SK-N-SH (cell line): ENCODE data around the gene TCTN1. TPM values are rescaled to one million over a fixed set of nuclear protein-coding genes. Genes with fewer than 3 reads are reported as not detected.
"Not testable (repeated sequence)": the region's sequence is repeated elsewhere in the genome, so short reads cannot be mapped to it uniquely, and the experiment has no call there.

Experiments
- CTCF ChIA-PET: fragments of 300-600, 350-600 bp; formaldehyde crosslinking; extraction: SDS; loops from one replicate; lab custom pipeline; 2021; lab: Yijun Ruan, JAX
- POLR2A ChIA-PET: fragments of 350-600 bp; sonication (Branson Sonifier 250); formaldehyde crosslinking; extraction: SDS; loops from one replicate; lab custom pipeline; 2020; ENCODE audit warnings: antibody characterized with exemption, inconsistent platforms; lab: Yijun Ruan, JAX
- DNase-seq: peaks from one replicate; pipeline ENCODE4 v3.0.0; 2012
- H2AFZ ChIP-seq: fragments of 200-600 bp; sonication (generic); 2 replicates; pipeline ENCODE4 v1.8.1; 2016; ENCODE audit warnings: antibody characterized with exemption, mild to moderate bottlenecking, low read depth
- H3F3A ChIP-seq: fragments of 200-600 bp; sonication (generic); replicated peaks from 2 replicates; pipeline ENCODE3; 2016; ENCODE audit warnings: antibody characterized with exemption, mild to moderate bottlenecking; ENCODE audit not compliant: insufficient read depth
- H3K27ac ChIP-seq, 2 experiments: fragments of 200-500 bp in 1 of 2; fragments of 200-600 bp in 1 of 2; sonication (Bioruptor generic) in 1 of 2; sonication (generic), shearing (Covaris generic) in 1 of 2; 2 replicates each; pipeline versions ENCODE4 v1.5.1 to v1.6.1; 2014 to 2016; ENCODE audit warnings: low read depth in 2 of 2, inconsistent platforms in 1 of 2, low read length in 1 of 2, mild to moderate bottlenecking in 1 of 2, mixed read lengths in 1 of 2
- H3K27me3 ChIP-seq: fragments of 200-600 bp; sonication (generic), shearing (Covaris generic); 2 replicates; pipeline ENCODE4 v1.6.1; 2016; ENCODE audit warnings: mixed run types; ENCODE audit not compliant: insufficient read depth
- H3K36me3 ChIP-seq, 2 experiments: fragments of 200-500 bp in 1 of 2; fragments of 200-600 bp in 1 of 2; sonication (Bioruptor generic) in 1 of 2; sonication (generic) in 1 of 2; replicated peaks in 1 of 2; 2 replicates each; pipeline versions ENCODE3 to v1.5.1; 2014 to 2016; ENCODE audit warnings: low read length in 1 of 2, mild to moderate bottlenecking in 1 of 2; ENCODE audit not compliant: insufficient read depth in 2 of 2, control insufficient read depth in 1 of 2
- H3K4me1 ChIP-seq, 2 experiments: fragments of 200-500 bp in 1 of 2; fragments of 200-600 bp in 1 of 2; sonication (Bioruptor generic) in 1 of 2; sonication (generic), shearing (Covaris generic) in 1 of 2; 2 replicates each; pipeline versions ENCODE4 v1.5.1 to v1.6.1; 2014 to 2016; ENCODE audit warnings: low read depth in 1 of 2, low read length in 1 of 2, mixed run types in 1 of 2; ENCODE audit not compliant: insufficient read depth in 2 of 2, control insufficient read depth in 1 of 2
- H3K4me2 ChIP-seq: fragments of 200-600 bp; sonication (generic), shearing (Covaris generic); 2 replicates; pipeline ENCODE4 v1.6.1; 2017; ENCODE audit warnings: mixed run types
- H3K4me3 ChIP-seq, 2 experiments: fragments of 200-500 bp in 1 of 2; fragments of 200-600 bp in 1 of 2; sonication (Bioruptor generic) in 1 of 2; sonication (generic), shearing (Covaris generic) in 1 of 2; 2 replicates each; pipeline versions ENCODE4 v1.5.1 to v1.8.1; 2014 to 2016; ENCODE audit warnings: low read depth in 2 of 2, inconsistent platforms in 1 of 2, low read length in 1 of 2, mild to moderate bottlenecking in 1 of 2, mixed read lengths in 1 of 2, moderate library complexity in 1 of 2
- H3K79me2 ChIP-seq: fragments of 200-600 bp; sonication (generic); 2 replicates; pipeline ENCODE4 v1.8.1; 2017; ENCODE audit warnings: mild to moderate bottlenecking; ENCODE audit not compliant: insufficient read depth
- H3K9ac ChIP-seq: fragments of 200-600 bp; sonication (generic); 2 replicates; pipeline ENCODE4 v1.6.1; 2017; ENCODE audit warnings: mixed run types
- H3K9me2 ChIP-seq: fragments of 200-600 bp; sonication (generic); 2 replicates; pipeline ENCODE4 v1.6.1; 2017; ENCODE audit warnings: mixed run types
- H3K9me3 ChIP-seq: fragments of 200-600 bp; sonication (generic); 2 replicates; pipeline ENCODE4 v1.6.1; 2017; ENCODE audit warnings: mixed run types, mild to moderate bottlenecking, moderate library complexity
- H4K20me1 ChIP-seq: fragments of 200-600 bp; sonication (generic); 2 replicates; pipeline ENCODE4 v1.6.1; 2017; ENCODE audit warnings: mild to moderate bottlenecking, mixed run types; ENCODE audit not compliant: insufficient read depth
- ELF1 ChIP-seq: IDR thresholded peaks from 2 replicates; pipeline ENCODE4 v1.4.0; 2012
- EP300 ChIP-seq, 2 experiments: IDR thresholded peaks; 2 replicates each; pipeline versions ENCODE4 v1.4.0 to v1.6.1; 2012; ENCODE audit warnings: borderline replicate concordance in 1 of 2, low read depth in 1 of 2, low read length in 1 of 2
- FOXJ3 ChIP-seq: sonication (generic); formaldehyde crosslinking; IDR thresholded peaks from 2 replicates; pipeline ENCODE4 v1.5.1; 2020; ENCODE audit warnings: mild to moderate bottlenecking, missing genetic modification reagents
- FOXM1 ChIP-seq: IDR thresholded peaks from 2 replicates; pipeline ENCODE4 v1.4.0; 2012; ENCODE audit warnings: low read depth, mild to moderate bottlenecking
- GATA2 ChIP-seq: sonication (generic); formaldehyde crosslinking; IDR thresholded peaks from 2 replicates; pipeline ENCODE4 v1.5.0; 2020; ENCODE audit warnings: mild to moderate bottlenecking, missing genetic modification reagents
- MXI1 ChIP-seq: IDR thresholded peaks from 2 replicates; pipeline ENCODE4 v1.6.1; 2012; ENCODE audit warnings: mild to moderate bottlenecking, low read depth, low read length, improper control_type of control experiment
- NFIC ChIP-seq: IDR thresholded peaks from 2 replicates; pipeline ENCODE4 v1.4.0; 2012; ENCODE audit warnings: borderline replicate concordance
- RCOR1 ChIP-seq: fragments of 150-350 bp; IDR thresholded peaks from 2 replicates; pipeline ENCODE4 v1.6.1; 2017; ENCODE audit warnings: antibody characterized with exemption, low read length
- SMC3 ChIP-seq: IDR thresholded peaks from 2 replicates; pipeline ENCODE4 v1.6.1; 2012; ENCODE audit warnings: low read depth, low read length, improper control_type of control experiment
- TAF1 ChIP-seq: IDR thresholded peaks from 2 replicates; pipeline ENCODE4 v1.6.1; 2012; ENCODE audit warnings: low read depth, mild to moderate bottlenecking, low read length, moderate library complexity, borderline replicate concordance
- TEAD4 ChIP-seq: IDR thresholded peaks from 2 replicates; pipeline ENCODE4 v1.4.0; 2012; ENCODE audit warnings: mild to moderate bottlenecking, borderline replicate concordance; ENCODE audit not compliant: insufficient read depth
- WGBS: methylation state at CpG from one replicate; pipeline ENCODE4 v1.1.6; 2017; ENCODE audit warnings: low lambda C conversion rate; 5-methylcytosine and 5-hydroxymethylcytosine counted together
- polyA plus RNA-seq, 3 experiments: library from polyadenylated mRNA; depleted of rRNA; stranded (reverse); fragments of >200 nt; gene quantifications; 2 replicates each; pipeline ENCODE4 v1.2.3, GENCODE V29; 2012
- TF ChIP-seq, protein P1 (sequence below): IDR thresholded peaks from 2 replicates; pipeline ENCODE4 v1.4.0; 2012; ENCODE audit warnings: low read depth, borderline replicate concordance
- TF ChIP-seq, protein P2 (sequence below): IDR thresholded peaks from 2 replicates; pipeline ENCODE4; 2012

The TCTN1 gene
- polyA plus RNA-seq, 1 of the 3 experiments (the other 2 are of a cell fraction): 40.2 TPM

DNA sequence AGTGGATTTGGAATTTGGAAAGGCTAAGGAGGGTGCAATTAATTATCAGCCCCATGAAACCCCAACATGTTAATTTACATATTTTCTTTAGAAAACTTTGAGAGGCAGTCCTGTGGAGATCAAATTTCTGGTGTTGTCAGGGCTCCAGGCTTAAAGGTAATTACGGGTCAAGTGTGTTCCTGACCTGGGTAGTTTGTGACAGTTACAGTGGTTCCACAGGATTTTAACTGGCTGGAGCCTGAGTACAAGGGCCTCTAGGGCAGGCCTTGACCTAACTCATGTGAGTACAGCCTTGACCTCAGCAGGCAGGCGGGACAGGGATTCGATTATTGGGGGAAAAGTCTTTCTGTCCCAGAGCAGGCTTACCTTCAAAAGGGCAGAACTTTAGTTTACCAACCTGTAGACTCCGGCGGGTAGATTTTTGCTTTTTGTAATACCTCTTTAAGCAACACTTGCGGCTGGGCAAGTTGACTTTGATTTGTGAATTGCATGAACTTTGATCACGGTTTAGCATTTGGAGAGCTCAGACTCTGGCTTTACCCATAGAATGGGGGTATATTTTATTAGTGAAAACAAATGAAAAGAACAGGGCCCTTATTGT, 22.4 kb upstream of the TCTN1 start:
- Histone ChIP-seq H3K79me2 (no peaks in the 10 kb centered on the region), H3K9ac (no peak overlapping the region), H3K4me1 (peaks cover 0 to 2% of the 10 kb centered on the region in 2 experiments; a peak in 1 of 4 replicates), H2AFZ (no peak overlapping the region), H3K4me3 (no peak overlapping the region), H3K27me3 (no peaks in the 10 kb centered on the region), H3K4me2 (no peak overlapping the region), H3K9me2 (no peaks in the 10 kb centered on the region), H3K36me3 (no peaks in the 10 kb centered on the region), H3K9me3 (no peaks in the 10 kb centered on the region), H3F3A (no peaks in the 10 kb centered on the region), H3K27ac (no peak overlapping the region), H4K20me1 (no peaks in the 10 kb centered on the region)
- WGBS: 80% methylated on average over 7 of the region's 7 CpGs
- TF ChIP-seq, protein P1, sequence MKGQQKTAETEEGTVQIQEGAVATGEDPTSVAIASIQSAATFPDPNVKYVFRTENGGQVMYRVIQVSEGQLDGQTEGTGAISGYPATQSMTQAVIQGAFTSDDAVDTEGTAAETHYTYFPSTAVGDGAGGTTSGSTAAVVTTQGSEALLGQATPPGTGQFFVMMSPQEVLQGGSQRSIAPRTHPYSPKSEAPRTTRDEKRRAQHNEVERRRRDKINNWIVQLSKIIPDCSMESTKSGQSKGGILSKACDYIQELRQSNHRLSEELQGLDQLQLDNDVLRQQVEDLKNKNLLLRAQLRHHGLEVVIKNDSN: no peak
- TF ChIP-seq EP300 (IDR thresholded peaks at IDR 0.05; ENCODE audit: borderline replicate concordance in 1 of 2, low read depth in 1 of 2, low read length in 1 of 2) (no peak), SMC3 (no peak), TEAD4 (no peak), TAF1 (no peak), MXI1 (no peak), ELF1 (no peak), FOXM1 (no peak), RCOR1 (no peak), GATA2 (CRISPR knock-in tag) (no peak), FOXJ3 (CRISPR knock-in tag) (no peak)
- TF ChIP-seq, protein P2, sequence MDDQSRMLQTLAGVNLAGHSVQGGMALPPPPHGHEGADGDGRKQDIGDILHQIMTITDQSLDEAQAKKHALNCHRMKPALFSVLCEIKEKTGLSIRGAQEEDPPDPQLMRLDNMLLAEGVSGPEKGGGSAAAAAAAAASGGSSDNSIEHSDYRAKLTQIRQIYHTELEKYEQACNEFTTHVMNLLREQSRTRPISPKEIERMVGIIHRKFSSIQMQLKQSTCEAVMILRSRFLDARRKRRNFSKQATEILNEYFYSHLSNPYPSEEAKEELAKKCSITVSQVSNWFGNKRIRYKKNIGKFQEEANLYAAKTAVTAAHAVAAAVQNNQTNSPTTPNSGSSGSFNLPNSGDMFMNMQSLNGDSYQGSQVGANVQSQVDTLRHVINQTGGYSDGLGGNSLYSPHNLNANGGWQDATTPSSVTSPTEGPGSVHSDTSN: no peak
- no peak for DNase-seq
- ChIA-PET CTCF (interaction anchor here (0.6 to 5.4 kb wide), 4 partner anchors 10 to 297 kb away, joined by 3 to 34 read pairs (median 4); partner anchors contain the start of genes FAM216A and GPN3), POLR2A (no interaction called here)

DNA sequence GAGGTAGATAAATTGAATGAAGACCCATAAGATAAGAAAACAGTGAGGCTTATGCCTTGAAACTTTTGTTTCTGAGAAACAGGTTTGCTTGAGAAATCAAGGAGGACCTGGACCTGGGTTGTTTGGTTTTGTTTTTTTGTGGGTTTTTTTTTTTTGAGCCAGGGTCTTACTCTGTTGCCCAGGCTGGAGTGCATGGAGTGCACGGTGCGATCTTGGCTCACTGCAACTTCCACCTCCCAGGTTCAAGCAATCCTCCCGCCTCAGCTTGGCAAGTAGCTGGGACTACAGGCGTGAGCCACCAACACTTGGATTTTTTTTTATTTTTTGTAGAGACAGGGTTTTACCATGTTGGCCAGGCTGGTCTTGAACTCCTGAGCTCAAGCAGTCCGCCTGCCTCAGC, 21.9 kb upstream of the TCTN1 start:
- Histone ChIP-seq H3K4me2 (no peak overlapping the region), H3K36me3 (no peaks in the 10 kb centered on the region), H2AFZ (no peak overlapping the region), H3K27me3 (no peaks in the 10 kb centered on the region), H3K4me3 (no peak overlapping the region), H3K9me3 (no peaks in the 10 kb centered on the region), H3K27ac (no peak overlapping the region), H3K9ac (no peak overlapping the region), H3F3A (no peaks in the 10 kb centered on the region), H3K9me2 (no peaks in the 10 kb centered on the region), H4K20me1 (no peaks in the 10 kb centered on the region), H3K4me1 (peaks cover 0 to 2% of the 10 kb centered on the region in 2 experiments; a peak in 1 of 4 replicates), H3K79me2 (no peaks in the 10 kb centered on the region)
- TF ChIP-seq NFIC (no peak), SMC3 (no peak)
- WGBS: 95% methylated on average over 5 of the region's 5 CpGs
- CTCF ChIA-PET: interaction anchor here (1.2 to 5.4 kb wide), 3 partner anchors 9 to 124 kb away, joined by 5 to 34 read pairs (median 6); partner anchors contain the start of genes FAM216A and GPN3
- DNase-seq: no peak
- POLR2A ChIA-PET: no interaction called here

DNA sequence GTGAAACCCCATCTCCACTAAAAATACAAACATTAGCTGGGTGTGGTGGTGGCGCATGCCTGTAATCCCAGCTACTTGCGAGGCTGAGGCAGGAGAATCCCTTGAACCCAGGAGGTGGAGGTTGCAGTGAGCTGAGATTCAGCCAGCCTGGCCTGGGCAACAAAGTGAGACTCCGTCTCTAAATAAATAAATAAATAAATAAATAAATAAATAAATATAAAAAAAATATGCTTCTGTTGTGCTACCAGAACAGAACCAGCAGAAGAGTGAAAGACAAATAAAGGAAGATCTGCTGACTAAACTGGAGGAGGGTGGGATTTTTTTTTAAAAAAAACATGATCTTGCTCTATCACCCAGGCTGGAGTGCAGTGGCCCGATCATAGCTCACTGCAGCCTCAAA, 21.0 kb upstream of the TCTN1 start:
- H3K4me3 ChIP-seq, H3K9ac ChIP-seq, DNase-seq, H3K4me2 ChIP-seq, H3K27me3 ChIP-seq, H3K79me2 ChIP-seq, H3K27ac ChIP-seq, H3F3A ChIP-seq, H4K20me1 ChIP-seq, H3K9me3 ChIP-seq, H3K9me2 ChIP-seq, H3K36me3 ChIP-seq, H2AFZ ChIP-seq, H3K4me1 ChIP-seq: not testable (repeated sequence)
- 87% methylated on average over 4 of the region's 4 CpGs for WGBS
- POLR2A ChIA-PET: interaction anchor here (1.0 kb wide), 1 partner anchor 35 kb away, joined by 3 read pairs; no protein-coding TSS in a partner anchor
- CTCF ChIA-PET: interaction anchor here (1.2 to 5.4 kb wide), 5 partner anchors 8 to 143 kb away, joined by 4 to 34 read pairs (median 9); partner anchors contain the start of genes ARPC3 and FAM216A
